ENCODE measurements around the gene NUFIP1.

DNA sequence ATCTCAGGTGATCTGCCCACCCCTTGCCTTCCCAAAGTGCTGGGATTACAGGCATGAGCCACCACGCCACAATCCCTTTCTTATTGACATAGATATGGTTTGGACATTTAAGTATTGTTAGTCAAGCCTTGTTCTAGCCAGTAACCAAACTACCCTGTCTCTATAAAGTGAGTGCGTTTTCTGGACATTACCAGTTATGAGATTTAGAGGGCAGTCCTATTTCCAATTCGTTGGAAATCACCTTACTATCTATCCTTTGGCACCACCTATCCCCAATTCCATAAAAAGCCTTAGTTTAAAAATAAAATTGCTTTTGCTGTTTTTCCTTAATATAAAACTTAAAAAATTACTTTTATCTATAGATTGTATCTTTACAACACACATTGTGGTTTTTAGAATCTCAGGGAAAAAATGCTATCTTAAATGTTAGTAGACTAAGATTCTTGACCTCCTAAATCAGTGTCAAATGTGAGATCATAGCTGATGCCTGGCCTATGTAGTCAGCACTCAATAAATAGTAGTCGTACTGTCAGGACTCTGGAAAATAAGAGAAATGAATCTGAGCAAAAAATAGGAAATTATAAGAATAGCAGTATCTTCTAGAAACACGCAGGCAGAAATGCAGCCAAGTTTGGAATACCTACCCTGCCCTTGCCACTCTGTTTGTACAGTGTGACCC, 57.0 kb downstream of the NUFIP1 start:
- TF ChIP-seq, protein P1, sequence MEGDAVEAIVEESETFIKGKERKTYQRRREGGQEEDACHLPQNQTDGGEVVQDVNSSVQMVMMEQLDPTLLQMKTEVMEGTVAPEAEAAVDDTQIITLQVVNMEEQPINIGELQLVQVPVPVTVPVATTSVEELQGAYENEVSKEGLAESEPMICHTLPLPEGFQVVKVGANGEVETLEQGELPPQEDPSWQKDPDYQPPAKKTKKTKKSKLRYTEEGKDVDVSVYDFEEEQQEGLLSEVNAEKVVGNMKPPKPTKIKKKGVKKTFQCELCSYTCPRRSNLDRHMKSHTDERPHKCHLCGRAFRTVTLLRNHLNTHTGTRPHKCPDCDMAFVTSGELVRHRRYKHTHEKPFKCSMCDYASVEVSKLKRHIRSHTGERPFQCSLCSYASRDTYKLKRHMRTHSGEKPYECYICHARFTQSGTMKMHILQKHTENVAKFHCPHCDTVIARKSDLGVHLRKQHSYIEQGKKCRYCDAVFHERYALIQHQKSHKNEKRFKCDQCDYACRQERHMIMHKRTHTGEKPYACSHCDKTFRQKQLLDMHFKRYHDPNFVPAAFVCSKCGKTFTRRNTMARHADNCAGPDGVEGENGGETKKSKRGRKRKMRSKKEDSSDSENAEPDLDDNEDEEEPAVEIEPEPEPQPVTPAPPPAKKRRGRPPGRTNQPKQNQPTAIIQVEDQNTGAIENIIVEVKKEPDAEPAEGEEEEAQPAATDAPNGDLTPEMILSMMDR (conservative IDR thresholded peaks at IDR 0.05; ENCODE audit: low read depth in 2 of 2) = no peak
- no peak for TF ChIP-seq EZH2 (IDR thresholded peaks at IDR 0.05; ENCODE audit: low read depth, unreplicated experiment)
- TF ChIP-seq, protein P2, sequence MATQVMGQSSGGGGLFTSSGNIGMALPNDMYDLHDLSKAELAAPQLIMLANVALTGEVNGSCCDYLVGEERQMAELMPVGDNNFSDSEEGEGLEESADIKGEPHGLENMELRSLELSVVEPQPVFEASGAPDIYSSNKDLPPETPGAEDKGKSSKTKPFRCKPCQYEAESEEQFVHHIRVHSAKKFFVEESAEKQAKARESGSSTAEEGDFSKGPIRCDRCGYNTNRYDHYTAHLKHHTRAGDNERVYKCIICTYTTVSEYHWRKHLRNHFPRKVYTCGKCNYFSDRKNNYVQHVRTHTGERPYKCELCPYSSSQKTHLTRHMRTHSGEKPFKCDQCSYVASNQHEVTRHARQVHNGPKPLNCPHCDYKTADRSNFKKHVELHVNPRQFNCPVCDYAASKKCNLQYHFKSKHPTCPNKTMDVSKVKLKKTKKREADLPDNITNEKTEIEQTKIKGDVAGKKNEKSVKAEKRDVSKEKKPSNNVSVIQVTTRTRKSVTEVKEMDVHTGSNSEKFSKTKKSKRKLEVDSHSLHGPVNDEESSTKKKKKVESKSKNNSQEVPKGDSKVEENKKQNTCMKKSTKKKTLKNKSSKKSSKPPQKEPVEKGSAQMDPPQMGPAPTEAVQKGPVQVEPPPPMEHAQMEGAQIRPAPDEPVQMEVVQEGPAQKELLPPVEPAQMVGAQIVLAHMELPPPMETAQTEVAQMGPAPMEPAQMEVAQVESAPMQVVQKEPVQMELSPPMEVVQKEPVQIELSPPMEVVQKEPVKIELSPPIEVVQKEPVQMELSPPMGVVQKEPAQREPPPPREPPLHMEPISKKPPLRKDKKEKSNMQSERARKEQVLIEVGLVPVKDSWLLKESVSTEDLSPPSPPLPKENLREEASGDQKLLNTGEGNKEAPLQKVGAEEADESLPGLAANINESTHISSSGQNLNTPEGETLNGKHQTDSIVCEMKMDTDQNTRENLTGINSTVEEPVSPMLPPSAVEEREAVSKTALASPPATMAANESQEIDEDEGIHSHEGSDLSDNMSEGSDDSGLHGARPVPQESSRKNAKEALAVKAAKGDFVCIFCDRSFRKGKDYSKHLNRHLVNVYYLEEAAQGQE (IDR thresholded peaks at IDR 0.05; ENCODE audit: unreplicated experiment) = no peak
- no peak for TF ChIP-seq EZH2phosphoT487 (IDR thresholded peaks at IDR 0.05; ENCODE audit: unreplicated experiment)
- no peak for TF ChIP-seq CREB1 (CRISPR knock-in tag; IDR thresholded peaks at IDR 0.05; ENCODE audit: low read depth)
- TF ChIP-seq, protein P3, sequence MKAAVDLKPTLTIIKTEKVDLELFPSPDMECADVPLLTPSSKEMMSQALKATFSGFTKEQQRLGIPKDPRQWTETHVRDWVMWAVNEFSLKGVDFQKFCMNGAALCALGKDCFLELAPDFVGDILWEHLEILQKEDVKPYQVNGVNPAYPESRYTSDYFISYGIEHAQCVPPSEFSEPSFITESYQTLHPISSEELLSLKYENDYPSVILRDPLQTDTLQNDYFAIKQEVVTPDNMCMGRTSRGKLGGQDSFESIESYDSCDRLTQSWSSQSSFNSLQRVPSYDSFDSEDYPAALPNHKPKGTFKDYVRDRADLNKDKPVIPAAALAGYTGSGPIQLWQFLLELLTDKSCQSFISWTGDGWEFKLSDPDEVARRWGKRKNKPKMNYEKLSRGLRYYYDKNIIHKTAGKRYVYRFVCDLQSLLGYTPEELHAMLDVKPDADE (IDR thresholded peaks at IDR 0.05) = no peak
- TF ChIP-seq POLR2AphosphoS5 (IDR thresholded peaks at IDR 0.05; ENCODE audit: low read depth) = no peak
- TF ChIP-seq JUNB (IDR thresholded peaks at IDR 0.05; ENCODE audit: unreplicated experiment) = no peak
